IMR-90 (cell line): ENCODE data around the gene PLAA. TPM values are rescaled to one million over a fixed set of nuclear protein-coding genes. Genes with fewer than 3 reads are reported as not detected.

ENCODE experiments used
- ATAC-seq: fragments of 200-7000 bp; cut with Tn5 transposase; 2 replicates; pipeline ENCODE4 v1.9.1; 2020; ENCODE audit warnings: low read depth, mild to moderate bottlenecking, moderate library complexity
- BruUV-seq: library from RNA; stranded (reverse); fragments of 400-500 nt; replicated peaks from 2 replicates; lab custom pipeline; 2021; lab: Mats Ljungman, UMichigan
- CTCF ChIA-PET: fragments of 300-600 bp; formaldehyde crosslinking; extraction: SDS; loops from one replicate; lab custom pipeline; 2021; ENCODE audit warnings: antibody characterized with exemption; lab: Yijun Ruan, JAX
- POLR2A ChIA-PET: fragments of 300-600 bp; sonication (Branson Sonifier 250); formaldehyde crosslinking; loops from one replicate; lab custom pipeline; 2022; ENCODE audit warnings: antibody characterized with exemption; ENCODE audit not compliant: unreplicated experiment; lab: Charles Lee
- DNase-seq: peaks from one replicate; pipeline ENCODE4 v3.0.0; 2013
- H2AFZ ChIP-seq: replicated peaks from 2 replicates; pipeline ENCODE3; 2013; ENCODE audit warnings: low read length, mild to moderate bottlenecking; ENCODE audit not compliant: poor library complexity
- H2AK5ac ChIP-seq: 2 replicates; pipeline ENCODE4 v1.6.1; 2013; ENCODE audit warnings: low read depth, low read length, inconsistent platforms
- H2AK9ac ChIP-seq: replicated peaks from 2 replicates; pipeline ENCODE3; 2013; ENCODE audit warnings: mild to moderate bottlenecking, low read depth, low read length, moderate library complexity; ENCODE audit not compliant: poor library complexity
- H2BK120ac ChIP-seq: 2 replicates; pipeline ENCODE4 v1.6.1; 2013; ENCODE audit warnings: low read depth, low read length, inconsistent platforms
- H2BK15ac ChIP-seq: 3 replicates; pipeline ENCODE4 v1.6.1; 2013; ENCODE audit warnings: low read depth, low read length, inconsistent platforms
- H2BK20ac ChIP-seq: 2 replicates; pipeline ENCODE4 v1.6.1; 2013; ENCODE audit warnings: low read depth, mild to moderate bottlenecking, inconsistent platforms, low read length, moderate library complexity
- H2BK5ac ChIP-seq: 2 replicates; pipeline ENCODE4 v1.6.1; 2013; ENCODE audit warnings: mild to moderate bottlenecking, low read depth, low read length, inconsistent platforms; ENCODE audit not compliant: poor library complexity, severe bottlenecking
- H3K14ac ChIP-seq: replicated peaks from 2 replicates; pipeline ENCODE4 v1.6.1; 2013; ENCODE audit warnings: low read depth, low read length, inconsistent platforms
- H3K18ac ChIP-seq: 2 replicates; pipeline ENCODE4 v1.6.1; 2013; ENCODE audit warnings: low read depth, low read length, control low read depth
- H3K23ac ChIP-seq: 2 replicates; pipeline ENCODE4 v1.6.1; 2013; ENCODE audit warnings: low read depth, low read length, inconsistent platforms
- H3K27ac ChIP-seq: 2 replicates; pipeline ENCODE4 v1.5.1; 2013; ENCODE audit warnings: mild to moderate bottlenecking, control low read depth, low read length; ENCODE audit not compliant: insufficient read depth
- H3K27me3 ChIP-seq: 2 replicates; pipeline ENCODE4 v1.6.1; 2013; ENCODE audit warnings: low read length; ENCODE audit not compliant: control insufficient read depth, insufficient read depth
- H3K36me3 ChIP-seq: 2 replicates; pipeline ENCODE4 v1.6.1; 2013; ENCODE audit warnings: low read length, mixed read lengths; ENCODE audit not compliant: control insufficient read depth, insufficient read depth
- H3K4ac ChIP-seq: 2 replicates; pipeline ENCODE4 v1.6.1; 2013; ENCODE audit warnings: low read depth, low read length, inconsistent platforms
- H3K4me1 ChIP-seq: 2 replicates; pipeline ENCODE4 v1.6.1; 2013; ENCODE audit warnings: low read length, mixed read lengths; ENCODE audit not compliant: control insufficient read depth, insufficient read depth
- H3K4me2 ChIP-seq: 2 replicates; pipeline ENCODE4 v1.6.1; 2013; ENCODE audit warnings: low read depth, mild to moderate bottlenecking, control low read depth, low read length, moderate library complexity
- H3K4me3 ChIP-seq: 2 replicates; pipeline ENCODE4 v1.5.1; 2013; ENCODE audit warnings: low read depth, mild to moderate bottlenecking, control low read depth, low read length, moderate library complexity; ENCODE audit not compliant: insufficient read depth
- H3K56ac ChIP-seq: 2 replicates; pipeline ENCODE4 v1.6.1; 2013; ENCODE audit warnings: low read length, inconsistent platforms; ENCODE audit not compliant: insufficient read depth; ENCODE audit errors: extremely low read depth
- H3K79me1 ChIP-seq, 2 experiments: 2 replicates each; pipeline ENCODE4 v1.6.1; 2013; ENCODE audit warnings: low read length in 2 of 2, inconsistent platforms in 1 of 2, low read depth in 1 of 2
- H3K9ac ChIP-seq: 2 replicates; pipeline ENCODE4 v1.6.1; 2013; ENCODE audit warnings: low read depth, low read length, control low read depth
- H3K9me1 ChIP-seq: 2 replicates; pipeline ENCODE4 v1.6.1; 2013; ENCODE audit warnings: low read length, inconsistent platforms; ENCODE audit not compliant: insufficient read depth
- H3K9me3 ChIP-seq: 2 replicates; pipeline ENCODE4 v1.6.1; 2013; ENCODE audit warnings: low read length; ENCODE audit not compliant: control insufficient read depth, insufficient read depth
- H4K20me1 ChIP-seq: 2 replicates; pipeline ENCODE4 v1.6.1; 2013; ENCODE audit warnings: low read length, inconsistent platforms; ENCODE audit not compliant: insufficient read depth
- H4K5ac ChIP-seq: 2 replicates; pipeline ENCODE4 v1.6.1; 2013; ENCODE audit warnings: mild to moderate bottlenecking, low read depth, low read length, control low read depth
- H4K8ac ChIP-seq, 2 experiments: 2 replicates each; pipeline ENCODE4 v1.6.1; 2013; ENCODE audit warnings: low read depth in 2 of 2, low read length in 2 of 2, control low read depth in 1 of 2, inconsistent platforms in 1 of 2
- H4K91ac ChIP-seq: 2 replicates; pipeline ENCODE4 v1.6.1; 2013; ENCODE audit warnings: low read depth, low read length, inconsistent platforms; ENCODE audit not compliant: insufficient read depth
- BHLHE40 ChIP-seq: fragments of 150-350 bp; IDR thresholded peaks from 2 replicates; pipeline ENCODE4 v1.6.1; 2016; ENCODE audit warnings: mild to moderate bottlenecking, low read depth, low read length
- CEBPB ChIP-seq: IDR thresholded peaks from 2 replicates; pipeline ENCODE4 v1.6.1; 2012; ENCODE audit warnings: low read depth, low read length, improper control_type of control experiment
- CHD1 ChIP-seq: IDR thresholded peaks from 2 replicates; pipeline ENCODE4 v1.6.1; 2012; ENCODE audit warnings: low read depth, low read length, improper control_type of control experiment
- FOS ChIP-seq: fragments of 150-350 bp; IDR thresholded peaks from 2 replicates; pipeline ENCODE4 v1.6.1; 2016; ENCODE audit warnings: low read depth, low read length
- MAFK ChIP-seq: IDR thresholded peaks from 2 replicates; pipeline ENCODE4 v1.6.1; 2012; ENCODE audit warnings: low read depth, low read length, improper control_type of control experiment
- MAZ ChIP-seq: IDR thresholded peaks from 2 replicates; pipeline ENCODE4 v1.6.1; 2012; ENCODE audit warnings: low read depth, mild to moderate bottlenecking, low read length, improper control_type of control experiment, moderate library complexity, borderline replicate concordance
- MXI1 ChIP-seq: IDR thresholded peaks from 2 replicates; pipeline ENCODE4 v1.6.1; 2012; ENCODE audit warnings: low read depth, mild to moderate bottlenecking, low read length, moderate library complexity, borderline replicate concordance
- NFE2L2 ChIP-seq: fragments of 150-350 bp; IDR thresholded peaks from 2 replicates; pipeline ENCODE4 v1.6.1; 2016; ENCODE audit warnings: low read depth, mild to moderate bottlenecking, low read length
- POLR2A ChIP-seq: IDR thresholded peaks from 2 replicates; pipeline ENCODE4 v1.6.1; 2012; ENCODE audit warnings: mild to moderate bottlenecking, low read depth, low read length
- RAD21 ChIP-seq: IDR thresholded peaks from 2 replicates; pipeline ENCODE4 v1.6.1; 2012; ENCODE audit warnings: low read length, improper control_type of control experiment
- RCOR1 ChIP-seq: IDR thresholded peaks from 2 replicates; pipeline ENCODE4 v1.6.1; 2012; ENCODE audit warnings: mild to moderate bottlenecking, low read length, improper control_type of control experiment; ENCODE audit not compliant: insufficient replicate concordance
- RFX5 ChIP-seq: IDR thresholded peaks from 2 replicates; pipeline ENCODE4 v1.8.0; 2012; ENCODE audit warnings: low read depth, mild to moderate bottlenecking, low read length, moderate library complexity
- SMC3 ChIP-seq: fragments of 150-350 bp; IDR thresholded peaks from 2 replicates; pipeline ENCODE4 v1.6.1; 2016; ENCODE audit warnings: low read depth, mild to moderate bottlenecking, antibody characterized with exemption, low read length, moderate library complexity
- WGBS, 2 experiments: methylation state at CpG; one replicate each; pipeline versions ENCODE4 v1.1.5 to v1.1.7; 2013; ENCODE audit warnings: missing lambda C conversion rate in 2 of 2; ENCODE audit not compliant: insufficient read length in 1 of 2; ENCODE audit errors: extremely low coverage in 2 of 2; 5-methylcytosine and 5-hydroxymethylcytosine counted together
- dilution Hi-C: fragments of 300-500 bp; cut with HindIII; formaldehyde crosslinking; loops from one replicate; pipeline ENCODE4 v1.14.3; 2018; ENCODE audit warnings: low sequenced_read_pairs; ENCODE audit not compliant: unreplicated experiment
- in situ Hi-C: fragments of 300-500 bp; cut with MboI; formaldehyde crosslinking; loops from 3 replicates; pipeline ENCODE4 v1.14.3; 2019; ENCODE audit warnings: low sequenced_read_pairs, inconsistent platforms, mixed read lengths
- intact Hi-C: fragments of 100-400 bp; cut with micrococcal nuclease; formaldehyde crosslinking; loops from 2 replicates; pipeline ENCODE4 v1.10.0; 2022
- polyA plus RNA-seq, 3 experiments: library from polyadenylated mRNA; depleted of rRNA; stranded (reverse); fragments of >200 nt; gene quantifications; 2 replicates each; pipeline ENCODE4 v1.2.3, GENCODE V29; 2012; ENCODE audit warnings: low replicate concordance in 1 of 3
- total RNA-seq: library from RNA; depleted of rRNA; stranded (reverse); fragments of >200 nt; gene quantifications from 2 replicates; pipeline ENCODE4 v1.2.3, GENCODE V29; 2012
- TF ChIP-seq, protein P1 (sequence below): fragments of 150-350 bp; IDR thresholded peaks from 2 replicates; pipeline ENCODE4 v1.6.1; 2016; ENCODE audit warnings: low read depth, mild to moderate bottlenecking, low read length, moderate library complexity, borderline replicate concordance
- TF ChIP-seq, protein P2 (sequence below): fragments of 150-350 bp; IDR thresholded peaks from 2 replicates; pipeline ENCODE4 v1.6.1; 2017; ENCODE audit warnings: mild to moderate bottlenecking, antibody characterized with exemption, low read length, low read depth
- TF ChIP-seq, protein P3 (sequence below): conservative IDR thresholded peaks from 2 replicates; pipeline ENCODE4 v1.5.1; 2012; ENCODE audit warnings: mild to moderate bottlenecking, low read depth, low read length, improper control_type of control experiment

The PLAA gene
- total and polyA plus RNA-seq, 2 of the 4 experiments (the other 2 are of a cell fraction), result 18.2 to 24.4 TPM

DNA sequence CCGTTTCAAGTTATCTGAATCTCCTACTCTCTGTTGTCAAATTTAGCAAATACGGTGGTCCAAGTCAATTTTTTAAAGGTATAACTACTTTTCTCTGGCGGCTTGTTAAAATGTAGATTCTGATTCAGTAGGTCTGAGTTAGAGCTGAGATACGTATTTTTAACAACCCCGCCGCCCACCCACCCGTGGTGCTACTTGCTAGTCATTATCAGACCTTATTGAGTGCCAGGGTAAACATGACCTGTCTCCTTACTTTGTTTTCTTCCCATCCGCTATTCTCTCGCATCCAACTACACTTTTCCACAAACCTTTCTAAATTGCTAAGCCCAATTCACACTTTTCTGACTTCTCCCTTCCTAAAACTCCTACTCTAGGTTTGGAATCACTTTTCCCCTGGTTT lies 694 bp upstream of the PLAA start:
- peaks cover 13% of the 10 kb centered on the region for H4K20me1 ChIP-seq
- peaks cover 2% of the 10 kb centered on the region; the same call in 1 of the 2 replicates for H3K4me1 ChIP-seq
- H3K18ac ChIP-seq, result no peak overlapping the region
- no peak overlapping the region for H2AFZ ChIP-seq
- H2BK20ac ChIP-seq, result no peak overlapping the region
- peak overlapping the region; percentile 46; the same call in 1 of the 2 replicates for H4K5ac ChIP-seq
- no peaks in the 10 kb centered on the region for H3K9me3 ChIP-seq
- peak overlapping the region; percentile 89 for H3K14ac ChIP-seq
- H2BK5ac ChIP-seq, result peak overlapping the region; percentile 44
- peaks cover 0 to 27% of the 10 kb centered on the region in 2 experiments; a peak in 3 of 4 replicates for H3K79me1 ChIP-seq
- ATAC-seq (no peak), DNase-seq (no peak)
- dilution Hi-C loops, result no loop called here
- H2BK120ac ChIP-seq, result no peak overlapping the region
- H3K9me1 ChIP-seq, result no peaks in the 10 kb centered on the region
- H4K8ac ChIP-seq, result peak overlapping the region; percentile 45 to 89
- peak overlapping the region; percentile 99 for H3K56ac ChIP-seq
- H3K4ac ChIP-seq, result peak overlapping the region; percentile 11; the same call in 1 of the 2 replicates
- ChIA-PET CTCF (interaction anchor here (0.6 kb wide), 1 partner anchor 84 kb away, joined by 3 read pairs; no protein-coding TSS in a partner anchor), POLR2A (no interaction called here)
- H4K91ac ChIP-seq, result peak overlapping the region; percentile 43; the same call in 1 of the 2 replicates
- no peak overlapping the region for H2AK5ac ChIP-seq
- TSS peak; percentile 87 for BruUV-seq
- no peak overlapping the region for H2AK9ac ChIP-seq
- in situ Hi-C loops, result no loop called here
- intact Hi-C loops, result loop anchor here (2.0 to 10.0 kb wide), 5 partner anchors 55 to 329 kb away; partner anchors contain the start of gene CAAP1
- no peak overlapping the region for H2BK15ac ChIP-seq
- H3K27me3 ChIP-seq, result no peaks in the 10 kb centered on the region
- TF ChIP-seq, protein P1, sequence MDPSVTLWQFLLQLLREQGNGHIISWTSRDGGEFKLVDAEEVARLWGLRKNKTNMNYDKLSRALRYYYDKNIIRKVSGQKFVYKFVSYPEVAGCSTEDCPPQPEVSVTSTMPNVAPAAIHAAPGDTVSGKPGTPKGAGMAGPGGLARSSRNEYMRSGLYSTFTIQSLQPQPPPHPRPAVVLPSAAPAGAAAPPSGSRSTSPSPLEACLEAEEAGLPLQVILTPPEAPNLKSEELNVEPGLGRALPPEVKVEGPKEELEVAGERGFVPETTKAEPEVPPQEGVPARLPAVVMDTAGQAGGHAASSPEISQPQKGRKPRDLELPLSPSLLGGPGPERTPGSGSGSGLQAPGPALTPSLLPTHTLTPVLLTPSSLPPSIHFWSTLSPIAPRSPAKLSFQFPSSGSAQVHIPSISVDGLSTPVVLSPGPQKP, result no peak
- no peak for TF ChIP-seq RCOR1
- TF ChIP-seq MAFK, result no peak
- TF ChIP-seq RAD21, result no peak
- no peak for TF ChIP-seq MAZ
- TF ChIP-seq MXI1, result no peak
- TF ChIP-seq FOS, result no peak
- TF ChIP-seq CHD1, result no peak
- no peak for TF ChIP-seq NFE2L2
- no peak for TF ChIP-seq RFX5
- TF ChIP-seq SMC3, result no peak
- TF ChIP-seq, protein P2, sequence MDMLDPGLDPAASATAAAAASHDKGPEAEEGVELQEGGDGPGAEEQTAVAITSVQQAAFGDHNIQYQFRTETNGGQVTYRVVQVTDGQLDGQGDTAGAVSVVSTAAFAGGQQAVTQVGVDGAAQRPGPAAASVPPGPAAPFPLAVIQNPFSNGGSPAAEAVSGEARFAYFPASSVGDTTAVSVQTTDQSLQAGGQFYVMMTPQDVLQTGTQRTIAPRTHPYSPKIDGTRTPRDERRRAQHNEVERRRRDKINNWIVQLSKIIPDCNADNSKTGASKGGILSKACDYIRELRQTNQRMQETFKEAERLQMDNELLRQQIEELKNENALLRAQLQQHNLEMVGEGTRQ, result no peak
- TF ChIP-seq POLR2A, result no peak
- no peak for TF ChIP-seq CEBPB
- TF ChIP-seq, protein P3, sequence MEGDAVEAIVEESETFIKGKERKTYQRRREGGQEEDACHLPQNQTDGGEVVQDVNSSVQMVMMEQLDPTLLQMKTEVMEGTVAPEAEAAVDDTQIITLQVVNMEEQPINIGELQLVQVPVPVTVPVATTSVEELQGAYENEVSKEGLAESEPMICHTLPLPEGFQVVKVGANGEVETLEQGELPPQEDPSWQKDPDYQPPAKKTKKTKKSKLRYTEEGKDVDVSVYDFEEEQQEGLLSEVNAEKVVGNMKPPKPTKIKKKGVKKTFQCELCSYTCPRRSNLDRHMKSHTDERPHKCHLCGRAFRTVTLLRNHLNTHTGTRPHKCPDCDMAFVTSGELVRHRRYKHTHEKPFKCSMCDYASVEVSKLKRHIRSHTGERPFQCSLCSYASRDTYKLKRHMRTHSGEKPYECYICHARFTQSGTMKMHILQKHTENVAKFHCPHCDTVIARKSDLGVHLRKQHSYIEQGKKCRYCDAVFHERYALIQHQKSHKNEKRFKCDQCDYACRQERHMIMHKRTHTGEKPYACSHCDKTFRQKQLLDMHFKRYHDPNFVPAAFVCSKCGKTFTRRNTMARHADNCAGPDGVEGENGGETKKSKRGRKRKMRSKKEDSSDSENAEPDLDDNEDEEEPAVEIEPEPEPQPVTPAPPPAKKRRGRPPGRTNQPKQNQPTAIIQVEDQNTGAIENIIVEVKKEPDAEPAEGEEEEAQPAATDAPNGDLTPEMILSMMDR, result no peak
- no peak for TF ChIP-seq BHLHE40
- peak overlapping the region; percentile 80 for H3K4me3 ChIP-seq
- no peak overlapping the region for H3K27ac ChIP-seq
- H3K36me3 ChIP-seq, result peaks cover 4% of the 10 kb centered on the region
- H3K4me2 ChIP-seq, result peak overlapping the region; percentile 82
- 5 to 100% methylated on average over 2 to 4 of the region's 9 CpGs for WGBS, 2 experiments
- H3K9ac ChIP-seq, result peak overlapping the region; percentile 30; the same call in 1 of the 2 replicates
- H3K23ac ChIP-seq, result 0 out of 2 replicates have a peak overlapping the region, but pooled peaks have one; percentile 5
